GM12865 (cell line): Measurements from ENCODE around the gene OTUD1.

Experiments
- DNase-seq: peaks from one replicate; pipeline ENCODE4 v3.0.0; 2010; ENCODE audit warnings: low read depth
- H3K4me3 ChIP-seq: 2 replicates; pipeline ENCODE4 v1.5.1; 2011; ENCODE audit warnings: mild to moderate bottlenecking, low read depth, low read length, control low read depth
- CTCF ChIP-seq: IDR thresholded peaks from 2 replicates; pipeline ENCODE4 v1.5.1; 2011; ENCODE audit warnings: low read length, control low read depth, low read depth, inconsistent platforms; ENCODE audit not compliant: insufficient read depth; ENCODE audit errors: missing control alignments

OTUD1 gene

GRCh38 chr10:23445591-23445990 lies 6.7 kb downstream of the OTUD1 start:
- no peak for TF ChIP-seq CTCF
- no peak overlapping the region for H3K4me3 ChIP-seq
- DNase-seq = no peak

- no peak for DNase-seq
- no peak for TF ChIP-seq CTCF
- H3K4me3 ChIP-seq = no peak overlapping the region
Measured at GRCh38 chr10:23448323-23448722, 9.4 kb downstream of the OTUD1 start.

- H3K4me3 ChIP-seq = no peak overlapping the region
- no peak for TF ChIP-seq CTCF
- peak; percentile 47 for DNase-seq
Measured at GRCh38 chr10:23448802-23449570, 10.1 kb downstream of the OTUD1 start.

- no peak for DNase-seq
- TF ChIP-seq CTCF = no peak
- no peak overlapping the region for H3K4me3 ChIP-seq
Measured at GRCh38 chr10:23452033-23452655, 13.3 kb downstream of the OTUD1 start.

- H3K4me3 ChIP-seq = no peak overlapping the region
- no peak for TF ChIP-seq CTCF
- no peak for DNase-seq
Measured at GRCh38 chr10:23453465-23453864, 14.6 kb downstream of the OTUD1 start.

- no peak for TF ChIP-seq CTCF
- no peak for DNase-seq
- H3K4me3 ChIP-seq = no peak overlapping the region
Measured at GRCh38 chr10:23457632-23458417, 18.9 kb downstream of the OTUD1 start.
